GM12891 (cell line): Measurements from ENCODE around the gene MIA2.

Source experiments
- DNase-seq: peaks from one replicate; pipeline ENCODE4 v3.0.0; 2011; ENCODE audit warnings: low spot score; ENCODE audit not compliant: insufficient read length
- FAIRE-seq: peaks from 2 replicates; lab custom pipeline; 2011; peaks lifted over from hg19 to GRCh38; lab: Jason Lieb, UNC
- PAX5 ChIP-seq: IDR thresholded peaks from 2 replicates; pipeline ENCODE4 v1.6.1; 2011; ENCODE audit warnings: low read length, moderate library complexity, mild to moderate bottlenecking; ENCODE audit not compliant: insufficient read depth, severe bottlenecking
- POLR2A ChIP-seq: IDR thresholded peaks from 2 replicates; pipeline ENCODE4 v1.6.1; 2011; ENCODE audit warnings: low read depth, low read length, control low read depth
- POLR2AphosphoS5 ChIP-seq: IDR thresholded peaks from 2 replicates; pipeline ENCODE4 v1.6.1; 2011; ENCODE audit warnings: low read depth, low read length, control low read depth
- POU2F2 ChIP-seq: IDR thresholded peaks from 2 replicates; pipeline ENCODE4 v1.6.1; 2011; ENCODE audit warnings: low read depth, mild to moderate bottlenecking, control low read depth, low read length, moderate library complexity
- SPI1 ChIP-seq: IDR thresholded peaks from 2 replicates; pipeline ENCODE4 v1.6.1; 2011; ENCODE audit warnings: low read depth, low read length, control low read depth
- TAF1 ChIP-seq: IDR thresholded peaks from 2 replicates; pipeline ENCODE4 v1.6.1; 2011; ENCODE audit warnings: low read depth, low read length, control low read depth

MIA2 gene

DNA sequence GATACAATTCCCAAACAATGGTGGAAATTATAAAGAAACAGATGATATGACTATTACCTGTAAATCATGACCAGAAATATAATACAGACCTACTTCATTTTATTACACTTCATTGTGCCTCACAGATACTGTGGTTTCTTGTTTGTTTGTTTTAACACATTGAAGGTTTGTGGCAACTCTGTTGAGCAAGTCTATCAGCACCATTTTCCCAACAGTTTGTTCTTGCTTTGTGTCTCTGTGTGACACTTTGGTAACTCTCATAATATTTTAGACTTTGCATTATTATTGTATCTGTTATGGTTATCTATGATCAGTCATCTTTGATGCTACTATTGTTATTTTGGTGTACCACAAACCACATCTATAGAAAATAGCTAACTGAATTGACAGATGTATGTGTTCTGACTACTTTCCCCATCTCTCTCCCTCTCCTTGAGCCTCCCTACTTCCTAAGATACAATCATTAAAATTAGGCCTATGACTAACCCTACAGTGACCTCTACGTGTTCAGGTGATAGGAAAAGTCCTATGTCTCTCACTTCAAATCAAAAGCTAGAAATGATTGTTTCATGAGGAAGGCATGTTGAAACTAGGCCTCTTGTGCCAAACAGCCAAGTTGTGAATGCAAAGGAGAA lies 149.4 kb downstream of the MIA2 start:
- TF ChIP-seq POLR2AphosphoS5 (no peak), TAF1 (no peak), SPI1 (no peak), PAX5 (no peak), POLR2A (no peak), POU2F2 (no peak)
- peak; percentile 26 for FAIRE-seq
- no peak for DNase-seq

DNA sequence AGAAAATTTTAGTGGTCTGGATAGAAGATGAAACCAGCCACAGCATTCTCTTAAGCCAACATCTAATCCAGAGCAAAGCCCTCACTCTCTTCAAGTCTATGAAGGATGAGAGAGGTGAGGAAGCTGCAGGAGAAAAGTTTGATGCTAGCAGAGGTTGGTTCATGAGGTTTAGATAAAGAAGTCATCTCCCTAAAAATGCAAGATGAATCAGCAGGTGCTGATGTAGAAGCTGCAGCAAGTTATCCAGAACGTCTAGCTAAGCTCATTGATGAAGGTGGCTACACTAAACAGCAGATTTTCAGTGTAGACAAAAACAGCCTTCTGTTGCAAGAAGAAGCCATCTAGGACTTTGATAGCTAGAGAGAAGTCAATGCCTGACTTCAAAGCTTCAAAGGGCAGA lies 150.0 kb downstream of the MIA2 start:
- TF ChIP-seq TAF1 (no peak), POLR2AphosphoS5 (no peak), SPI1 (no peak), PAX5 (no peak), POU2F2 (no peak), POLR2A (no peak)
- DNase-seq (no peak), FAIRE-seq (no peak)

DNA sequence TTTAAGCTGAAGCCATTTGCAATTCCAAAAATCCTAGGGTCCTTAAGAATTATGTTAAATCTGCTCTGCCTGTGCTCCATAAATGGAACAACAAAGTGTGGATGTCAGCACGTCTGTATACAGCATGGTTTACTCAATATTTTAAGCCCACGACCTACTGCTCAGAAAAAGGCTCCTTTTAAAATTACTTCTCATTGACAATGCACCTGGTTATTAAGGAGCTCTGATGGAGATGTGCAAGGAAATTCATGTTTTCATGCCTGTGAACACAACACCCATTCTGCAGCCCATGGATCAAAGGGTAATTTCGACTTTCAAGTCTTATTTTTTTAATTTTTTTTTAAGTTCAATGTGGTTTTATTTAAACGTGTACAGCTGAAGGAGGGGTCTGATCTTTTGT lies 150.5 kb downstream of the MIA2 start:
- DNase-seq (no peak), FAIRE-seq (no peak)
- TF ChIP-seq POLR2A (no peak), POU2F2 (no peak), TAF1 (no peak), SPI1 (no peak), POLR2AphosphoS5 (no peak), PAX5 (no peak)

- TF ChIP-seq PAX5 = no peak
- TF ChIP-seq POLR2AphosphoS5 = no peak
- no peak for TF ChIP-seq POLR2A
- TF ChIP-seq TAF1 = no peak
- TF ChIP-seq SPI1 = no peak
- no peak for TF ChIP-seq POU2F2
- DNase-seq (no peak), FAIRE-seq (no peak)
Measured at GRCh38 chr14:39393289-39393688, 159.6 kb downstream of the MIA2 start.

DNA sequence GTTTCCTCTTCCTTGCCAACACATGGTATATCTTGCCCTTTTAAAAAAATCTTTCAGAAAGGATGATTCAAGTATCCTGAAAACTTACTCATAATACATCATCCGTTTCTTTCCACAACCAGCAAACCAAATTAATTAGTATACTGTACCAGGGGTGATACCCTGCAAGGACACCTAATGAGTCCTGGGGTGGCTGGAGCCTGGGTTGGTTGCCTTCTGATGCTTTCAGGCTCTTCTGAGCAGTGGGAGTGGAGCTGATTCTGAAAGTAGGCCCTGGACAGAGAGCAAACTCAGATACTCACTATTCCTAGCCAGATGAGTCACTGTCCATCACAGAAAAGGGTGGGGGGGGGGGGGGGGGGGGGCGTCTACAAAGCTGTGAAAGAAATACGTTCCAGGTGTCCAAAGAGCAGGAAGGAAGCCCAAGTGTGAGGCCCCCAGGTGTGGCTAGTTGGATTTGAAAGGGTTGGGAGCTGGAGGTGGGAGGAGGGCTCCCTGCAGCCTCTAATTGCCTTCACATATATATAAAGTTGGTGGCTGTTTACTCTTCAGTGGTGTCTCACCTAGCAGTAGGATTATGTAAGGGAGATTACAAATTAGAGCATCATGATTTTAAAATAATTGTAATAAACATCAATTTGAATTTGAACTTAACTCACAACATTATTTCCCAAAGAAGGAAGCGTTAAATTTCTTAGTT lies 162.0 kb downstream of the MIA2 start:
- no peak for TF ChIP-seq POLR2A
- TF ChIP-seq POU2F2 = no peak
- TF ChIP-seq TAF1 = no peak
- TF ChIP-seq POLR2AphosphoS5 = no peak
- no peak for TF ChIP-seq PAX5
- TF ChIP-seq SPI1 = no peak
- DNase-seq = no peak
- FAIRE-seq = no peak

GRCh38 chr14:39396448-39396847 lies 162.7 kb downstream of the MIA2 start:
- FAIRE-seq = no peak
- TF ChIP-seq SPI1 (no peak), TAF1 (no peak), POLR2A (no peak), POLR2AphosphoS5 (no peak), PAX5 (no peak), POU2F2 (no peak)
- no peak for DNase-seq

- DNase-seq (no peak), FAIRE-seq (no peak)
- no peak for TF ChIP-seq TAF1
- TF ChIP-seq POLR2A = no peak
- TF ChIP-seq POU2F2 = no peak
- no peak for TF ChIP-seq PAX5
- TF ChIP-seq POLR2AphosphoS5 = no peak
- no peak for TF ChIP-seq SPI1
Measured at GRCh38 chr14:39398382-39398781, 164.7 kb downstream of the MIA2 start.

- DNase-seq = no peak
- no peak for FAIRE-seq
- TF ChIP-seq POLR2A (no peak), TAF1 (no peak), POLR2AphosphoS5 (no peak), SPI1 (no peak), PAX5 (no peak)
Measured at GRCh38 chr14:39406560-39406959, 172.8 kb downstream of the MIA2 start.

GRCh38 chr14:39416072-39416471 lies 182.4 kb downstream of the MIA2 start:
- TF ChIP-seq POLR2A (no peak), POU2F2 (no peak), SPI1 (no peak), POLR2AphosphoS5 (no peak), TAF1 (no peak), PAX5 (no peak)
- FAIRE-seq = no peak
- no peak for DNase-seq

GRCh38 chr14:39417014-39417413 lies 183.3 kb downstream of the MIA2 start:
- TF ChIP-seq POU2F2 (no peak), SPI1 (no peak), TAF1 (no peak), PAX5 (no peak), POLR2A (no peak), POLR2AphosphoS5 (no peak)
- DNase-seq (no peak), FAIRE-seq (no peak)

DNA sequence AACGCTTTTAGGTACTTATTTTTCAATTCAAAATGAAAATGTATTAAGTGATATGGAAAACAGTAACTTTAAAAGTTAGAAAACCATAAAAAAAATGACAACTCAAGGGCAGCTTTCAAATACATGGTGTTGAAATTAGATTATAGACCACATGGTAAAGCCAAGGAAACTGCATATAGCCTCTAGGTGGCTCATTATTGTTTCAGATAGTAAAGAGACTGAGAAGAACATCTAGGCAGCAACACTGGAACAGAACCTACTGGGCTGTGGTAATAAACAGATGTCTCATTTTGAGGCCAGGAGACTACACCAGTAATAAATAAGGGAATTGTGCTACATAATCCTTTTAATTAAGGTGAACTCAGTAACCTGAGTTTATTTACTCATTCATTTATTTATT lies 185.6 kb downstream of the MIA2 start:
- no peak for DNase-seq
- no peak for TF ChIP-seq POU2F2
- no peak for FAIRE-seq
